NCI-H2029 (cell line): ENCODE results near the gene DLL3.

Source experiments
- DNase-seq: peaks from one replicate; lab custom pipeline; 2025; lab: John Stamatoyannopoulos, UW

Gene DLL3

DNA sequence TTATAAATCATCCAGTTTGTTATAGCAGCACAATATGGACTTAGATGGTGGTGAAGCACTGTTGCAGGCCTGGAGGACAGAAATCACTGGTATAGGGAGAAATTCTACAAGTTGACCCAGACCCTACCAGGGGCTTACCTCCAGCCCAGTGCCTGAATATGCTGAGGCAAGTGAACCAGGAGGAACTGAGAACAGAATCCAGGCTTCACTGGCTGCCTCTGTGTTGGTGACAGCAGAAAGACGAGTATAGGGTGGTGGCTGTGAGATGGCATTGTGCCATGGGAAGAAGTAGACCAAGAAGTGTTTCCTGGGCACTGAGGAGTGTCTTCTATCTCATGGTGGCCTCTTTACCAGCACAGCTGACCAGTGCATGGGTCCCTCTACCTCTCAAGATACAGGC is 57.1 kb downstream of the DLL3 start:
- DNase-seq, result no peak
